HG02588 (cell line): ENCODE measurements around the gene LYST.
A peak's percentile ranks its signal among the peaks of the same experiment; 100 is the strongest.
"Not testable (repeated sequence)": the region's sequence is repeated elsewhere in the genome, so short reads cannot be mapped to it uniquely, and the experiment has no call there.

Experiments used
- ATAC-seq: cut with Tn5 transposase; IDR thresholded peaks from one replicate; pipeline ENCODE4 v1.9.1; 2021; ENCODE audit warnings: mild to moderate bottlenecking, moderate library complexity; ENCODE audit not compliant: unreplicated experiment

Gene LYST

GRCh38 chr1:235866205-235866912 is at the start of gene LYST:
Gene LYST (minus strand): TSS chr1:235866906. CDS start chr1:235830417, 36,489 bp downstream.
- peak; percentile 44 for ATAC-seq

GRCh38 chr1:235915489-235915888 is 48.8 kb upstream of the LYST start:
- ATAC-seq = not testable (repeated sequence)

GRCh38 chr1:235913311-235913710 is 46.6 kb upstream of the LYST start:
- no peak for ATAC-seq

GRCh38 chr1:235911876-235912275 is 45.2 kb upstream of the LYST start:
- ATAC-seq = no peak

- no peak for ATAC-seq
Observed at GRCh38 chr1:235911300-235911662, 44.6 kb upstream of the LYST start.

- ATAC-seq = no peak
Observed at GRCh38 chr1:235910357-235911299, 43.9 kb upstream of the LYST start.

GRCh38 chr1:235908742-235909520 is 42.2 kb upstream of the LYST start:
- no peak for ATAC-seq

- ATAC-seq = no peak
Observed at GRCh38 chr1:235907897-235908240, 41.2 kb upstream of the LYST start.

- ATAC-seq = no peak
Observed at GRCh38 chr1:235907187-235907896, 40.6 kb upstream of the LYST start.

GRCh38 chr1:235906436-235906835 is 39.7 kb upstream of the LYST start:
- ATAC-seq = no peak

GRCh38 chr1:235903809-235904208 is 37.1 kb upstream of the LYST start:
- ATAC-seq = not testable (repeated sequence)

- ATAC-seq = no peak
Observed at GRCh38 chr1:235902677-235903542, 36.2 kb upstream of the LYST start.

- no peak for ATAC-seq
Observed at GRCh38 chr1:235901461-235901860, 34.8 kb upstream of the LYST start.

GRCh38 chr1:235898126-235898525 is 31.4 kb upstream of the LYST start:
- ATAC-seq = no peak

GRCh38 chr1:235893840-235894239 is 27.1 kb upstream of the LYST start:
- ATAC-seq = no peak

GRCh38 chr1:235892734-235893413 is 26.2 kb upstream of the LYST start:
- no peak for ATAC-seq

GRCh38 chr1:235892202-235892601 is 25.5 kb upstream of the LYST start:
- peak; percentile 45 for ATAC-seq

GRCh38 chr1:235888119-235888643 is 21.5 kb upstream of the LYST start:
- peak; percentile 86 for ATAC-seq

- ATAC-seq = no peak
Observed at GRCh38 chr1:235887676-235888075, 21.0 kb upstream of the LYST start.
